ENCODE measurements around the gene GNPDA2.
"Not testable (repeated sequence)": the region's sequence is repeated elsewhere in the genome, so short reads cannot be mapped to it uniquely, and the experiment has no call there.

Gene GNPDA2

DNA sequence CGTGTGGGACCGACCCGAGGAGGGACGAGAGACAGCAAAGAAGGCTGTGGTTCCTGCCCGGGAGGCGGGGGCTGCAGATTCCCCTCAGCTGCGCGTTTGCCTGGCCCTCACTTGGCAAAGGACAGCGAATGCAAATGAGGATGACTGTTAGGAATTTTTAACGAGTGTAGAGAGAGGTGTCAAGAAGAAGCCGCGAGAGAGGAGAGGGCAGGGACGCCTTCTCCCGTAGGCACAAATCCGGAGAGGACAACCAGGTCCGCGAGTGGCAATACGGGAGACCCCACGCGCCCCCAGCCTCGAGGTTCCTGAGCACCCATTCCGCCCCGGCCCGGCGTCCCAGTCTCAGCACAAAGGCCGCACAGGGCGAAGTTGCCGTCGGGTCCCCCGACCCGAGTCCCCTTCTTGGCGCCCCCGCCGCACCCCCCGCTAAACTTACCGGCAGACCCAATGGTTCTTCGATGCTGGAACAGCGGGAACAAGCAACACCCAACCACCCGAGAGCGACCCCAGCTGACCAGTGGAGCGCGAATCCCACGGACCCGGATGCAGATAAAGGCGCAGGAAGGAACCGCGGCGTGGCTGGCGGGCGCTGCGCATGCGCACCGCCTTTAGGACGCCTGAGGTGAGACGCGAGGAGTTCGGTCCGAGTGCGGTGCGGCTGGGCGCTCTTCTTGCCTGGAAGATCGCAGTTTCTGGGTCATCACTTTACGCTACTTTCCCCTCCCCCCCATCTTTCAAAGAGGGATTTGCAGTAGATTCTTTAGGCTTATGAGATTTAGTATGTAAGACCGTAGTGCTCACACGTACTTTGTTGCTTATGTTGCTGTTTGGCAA lies at the start of gene GNPDA2:
GNPDA2 (minus strand) TSS at position 519 of the 834 bp plus-strand sequence. CDS start 4,349 bp downstream, outside the sequence.
- peak; percentile 79 to 81 for DNase-seq

DNA sequence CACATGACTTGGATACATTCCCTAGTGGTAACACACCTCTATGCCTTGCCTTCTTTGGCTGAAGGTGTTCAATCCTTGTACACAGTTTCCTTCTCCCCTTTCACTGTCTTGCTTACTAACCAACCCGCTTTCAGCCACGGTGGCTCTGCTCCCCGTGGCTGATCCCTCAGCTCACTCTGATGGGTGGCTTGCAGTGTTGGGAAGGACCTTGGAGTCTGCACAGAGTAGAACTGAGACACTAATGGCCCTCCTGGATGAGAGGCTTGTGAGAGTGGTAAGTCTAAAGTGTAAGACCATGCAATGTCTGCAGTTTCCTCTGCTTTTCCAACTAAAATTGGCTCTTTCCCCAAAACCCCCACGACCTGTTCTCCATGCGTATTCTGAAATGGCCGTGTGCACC lies 46.0 kb upstream of the GNPDA2 start:
- DNase-seq: no peak

DNA sequence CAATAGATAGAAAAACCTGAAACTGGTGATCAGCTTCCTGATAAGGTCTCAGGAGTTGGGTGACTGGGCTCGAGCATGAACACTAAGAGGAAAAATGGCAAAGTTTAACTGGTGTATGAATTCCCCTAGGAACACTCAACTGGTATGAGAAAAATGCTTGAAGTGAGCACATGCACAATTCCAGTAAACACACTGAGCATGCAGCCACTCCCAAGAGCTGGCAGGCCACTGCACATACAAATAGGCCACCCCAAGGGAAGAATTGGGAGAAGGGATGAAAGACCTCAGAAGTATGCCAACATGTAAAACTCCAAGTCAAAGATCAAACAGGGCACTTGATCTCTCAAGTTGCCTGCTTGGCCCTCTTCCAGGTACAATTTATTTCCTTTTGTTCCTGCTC lies 45.4 kb upstream of the GNPDA2 start:
- no peak for DNase-seq

- no peak for DNase-seq
Observed at GRCh38 chr4:44766453-44766852, 40.1 kb upstream of the GNPDA2 start.

GRCh38 chr4:44765116-44765515 lies 38.8 kb upstream of the GNPDA2 start:
- no peak for DNase-seq

DNA sequence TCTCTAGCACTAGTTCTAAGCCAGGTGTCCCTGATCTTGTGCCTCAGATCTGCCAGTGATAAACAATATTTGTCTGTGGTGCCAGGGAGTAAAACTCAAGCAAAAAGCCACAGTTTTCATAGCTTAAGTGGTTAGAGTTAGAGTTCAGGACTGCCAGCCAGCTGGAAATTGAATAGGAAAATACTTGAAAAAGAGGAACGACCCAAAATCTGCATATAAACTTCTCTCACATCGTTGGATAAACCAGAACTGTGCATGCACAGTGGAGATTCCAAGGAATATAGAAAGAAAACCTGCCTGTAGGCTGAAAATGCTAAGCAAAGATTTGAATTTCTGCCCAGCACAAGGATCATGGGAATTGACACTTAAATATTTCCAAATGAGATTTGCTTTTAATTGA lies 35.0 kb upstream of the GNPDA2 start:
- DNase-seq: no peak

GRCh38 chr4:44760142-44760898 lies 34.0 kb upstream of the GNPDA2 start:
- peak; percentile 72 to 74 for DNase-seq

DNA sequence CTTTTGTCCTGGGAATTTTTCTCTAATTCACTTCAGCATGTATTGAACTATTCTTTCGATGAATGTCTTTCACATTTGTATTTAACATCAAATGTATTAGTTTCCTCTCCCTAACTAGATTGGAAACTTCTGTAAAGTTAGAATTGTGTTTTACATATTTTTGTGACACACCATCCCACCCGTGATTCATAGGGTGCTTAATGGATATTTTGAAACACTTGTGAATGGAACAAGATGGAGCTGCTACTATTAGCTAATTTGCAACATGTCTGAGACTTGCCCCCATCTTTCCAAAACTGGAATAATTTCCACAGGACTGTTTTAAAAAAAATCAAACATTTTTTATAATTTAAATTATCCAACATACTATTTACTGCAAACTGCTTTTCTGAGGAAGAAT lies 30.2 kb upstream of the GNPDA2 start:
- DNase-seq: no peak

DNA sequence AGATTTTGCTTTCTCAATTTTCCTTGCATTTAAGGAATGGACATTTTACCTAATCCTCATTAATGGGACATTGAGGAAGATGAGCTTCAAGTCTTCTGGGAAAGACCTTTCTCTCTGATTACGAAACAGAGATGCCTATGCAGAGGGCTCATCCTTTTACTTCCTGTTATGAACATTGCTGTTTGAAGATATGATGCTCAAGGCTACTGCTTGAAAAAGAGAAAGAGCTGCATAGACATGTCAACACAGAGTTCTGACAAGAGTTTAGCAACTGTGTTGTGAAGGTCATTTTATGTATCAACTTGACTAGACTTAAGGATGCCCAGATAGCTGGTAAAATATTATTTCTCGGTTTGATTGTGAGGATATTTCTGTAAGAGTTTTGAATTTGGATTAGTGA lies 13.8 kb upstream of the GNPDA2 start:
- DNase-seq: no peak

GRCh38 chr4:44738615-44739014 lies 12.3 kb upstream of the GNPDA2 start:
- peak; percentile 42 to 57 for DNase-seq

DNA sequence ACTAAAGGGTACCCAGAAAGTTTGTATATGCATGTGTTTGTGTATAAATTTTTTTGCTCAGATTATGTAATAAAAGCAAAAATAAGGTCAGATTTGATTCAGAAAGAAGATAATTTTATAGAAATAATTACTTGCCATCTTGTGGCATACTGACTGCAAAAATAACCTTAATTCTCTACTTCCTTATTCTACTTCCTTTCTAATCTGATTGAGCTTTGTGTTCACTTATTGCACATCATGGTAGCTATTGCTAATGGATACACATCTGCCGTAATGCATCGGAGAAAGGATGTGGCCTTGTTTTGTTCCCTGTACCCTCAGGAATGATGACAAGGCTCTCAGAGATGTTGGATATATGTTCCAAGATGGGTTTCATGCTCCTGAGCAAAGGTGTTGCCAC lies 10.5 kb upstream of the GNPDA2 start:
- DNase-seq: peak; percentile 24 to 42

DNA sequence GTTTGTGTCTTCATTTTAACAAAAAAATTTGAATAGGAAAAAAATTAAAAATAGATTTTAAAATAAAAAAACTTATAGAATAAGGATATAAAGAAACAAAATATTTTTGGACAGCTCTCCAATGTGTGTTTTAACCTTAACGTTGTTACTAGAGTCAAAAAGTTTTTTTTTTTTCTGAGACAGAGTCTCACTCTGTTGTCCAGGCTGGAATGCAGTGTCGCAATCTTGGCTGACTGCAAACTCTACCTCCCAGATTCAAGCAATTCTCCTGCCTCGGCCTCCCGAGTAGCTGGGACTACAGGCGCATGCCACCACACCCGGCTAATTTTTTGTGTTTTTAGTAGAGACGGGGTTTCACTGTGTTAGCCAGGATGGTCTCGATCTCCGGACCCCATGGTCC lies 2.3 kb upstream of the GNPDA2 start:
- not testable (repeated sequence) for DNase-seq

GRCh38 chr4:44727471-44727870 lies 1.1 kb upstream of the GNPDA2 start:
- DNase-seq: no peak

GRCh38 chr4:44725726-44726037 lies 674 bp downstream of the GNPDA2 start:
- DNase-seq: no peak

DNA sequence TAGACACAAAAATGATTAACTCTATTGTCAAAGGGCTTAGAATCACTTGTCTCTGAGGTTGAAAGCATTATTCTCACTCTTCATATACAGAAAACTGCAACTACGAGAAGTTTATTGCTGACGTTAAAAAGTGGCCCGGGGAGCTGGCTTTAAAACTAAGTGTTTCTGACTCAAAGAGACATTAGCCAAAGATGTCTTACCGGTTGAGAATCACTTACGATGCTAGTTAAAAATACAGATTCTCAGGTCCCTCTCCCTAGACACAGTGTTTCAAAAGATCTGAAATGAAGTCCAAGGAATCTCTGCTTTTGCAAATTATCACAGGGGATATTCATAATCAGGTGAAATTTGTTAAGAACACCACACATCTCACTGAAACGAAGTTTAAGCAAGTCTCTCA lies 1.2 kb downstream of the GNPDA2 start:
- DNase-seq: peak; percentile 18 to 34

DNA sequence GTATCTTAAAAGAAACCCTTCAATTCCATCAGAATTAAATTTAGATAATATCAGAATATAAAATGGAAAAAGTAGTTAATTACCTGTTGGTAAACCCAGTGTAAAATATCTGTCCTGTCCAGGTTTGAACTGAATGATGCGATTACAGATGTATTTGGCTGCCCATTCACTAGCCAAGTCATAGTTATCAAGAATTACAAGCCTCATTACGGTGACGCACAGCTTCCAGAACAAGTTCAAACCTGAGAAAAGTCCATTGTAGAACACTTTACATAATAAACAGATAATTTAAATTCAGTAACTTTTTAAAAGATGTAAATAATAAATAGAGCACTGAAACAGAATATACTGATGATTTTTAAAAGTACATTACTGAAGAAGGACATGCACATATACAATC lies 4.4 kb downstream of the GNPDA2 start:
- no peak for DNase-seq

DNA sequence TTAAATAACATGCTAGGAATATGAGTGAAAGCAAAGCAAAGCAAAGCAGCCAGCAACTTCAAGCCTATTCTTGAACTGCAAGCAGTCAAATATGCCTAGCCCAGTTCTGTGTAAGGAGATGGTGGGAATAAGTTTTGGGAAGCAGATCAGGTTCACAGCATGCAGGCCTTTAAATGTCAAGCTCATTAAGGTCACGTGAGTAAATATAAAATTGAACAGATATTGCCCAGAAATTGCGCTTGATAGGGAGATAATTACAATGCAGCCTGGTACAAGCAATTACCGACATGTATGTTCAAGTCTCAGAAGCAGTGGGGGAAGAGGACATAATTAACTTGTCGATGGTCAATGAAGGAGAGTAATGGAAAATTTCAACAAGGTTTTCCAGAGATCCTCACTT lies 6.0 kb downstream of the GNPDA2 start:
- DNase-seq: no peak

DNA sequence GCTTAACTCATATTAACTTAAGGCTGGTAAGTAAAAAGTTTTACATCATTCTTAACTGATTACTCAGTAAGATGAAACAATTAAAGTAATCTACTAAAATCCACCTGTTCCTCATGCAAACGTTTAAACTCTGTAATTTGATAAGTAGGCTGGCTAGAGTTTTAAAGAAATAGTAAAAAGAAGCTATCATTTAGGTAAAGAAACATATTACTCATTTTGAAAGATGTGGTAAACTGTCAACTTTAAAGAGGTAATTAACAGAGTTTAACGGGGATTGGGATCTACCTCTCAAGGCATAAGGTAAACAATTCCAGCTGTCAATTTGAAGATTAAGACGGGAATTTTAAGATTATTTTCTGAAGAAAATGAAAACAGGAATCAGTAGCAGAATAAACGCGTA lies 9.8 kb downstream of the GNPDA2 start:
- no peak for DNase-seq

DNA sequence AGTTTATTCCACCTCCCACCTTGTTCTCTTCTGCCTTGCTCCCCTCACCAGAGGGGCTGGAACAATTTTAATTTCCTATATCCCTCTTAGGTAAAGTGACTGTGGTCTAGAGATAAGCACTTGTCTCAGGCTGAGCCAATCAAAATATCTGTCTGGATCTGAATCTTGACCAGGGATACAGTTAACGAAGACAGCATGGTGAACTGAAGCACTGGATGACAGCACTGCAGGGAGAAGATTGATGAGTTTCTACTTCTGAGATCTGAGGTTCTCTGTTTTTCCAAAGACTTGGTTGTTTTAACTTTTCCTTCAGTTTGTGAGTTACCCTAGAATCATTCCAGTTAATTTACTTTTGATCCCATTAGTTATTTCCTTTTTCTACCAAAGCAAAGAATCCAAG lies 13.2 kb downstream of the GNPDA2 start:
- DNase-seq: no peak

DNA sequence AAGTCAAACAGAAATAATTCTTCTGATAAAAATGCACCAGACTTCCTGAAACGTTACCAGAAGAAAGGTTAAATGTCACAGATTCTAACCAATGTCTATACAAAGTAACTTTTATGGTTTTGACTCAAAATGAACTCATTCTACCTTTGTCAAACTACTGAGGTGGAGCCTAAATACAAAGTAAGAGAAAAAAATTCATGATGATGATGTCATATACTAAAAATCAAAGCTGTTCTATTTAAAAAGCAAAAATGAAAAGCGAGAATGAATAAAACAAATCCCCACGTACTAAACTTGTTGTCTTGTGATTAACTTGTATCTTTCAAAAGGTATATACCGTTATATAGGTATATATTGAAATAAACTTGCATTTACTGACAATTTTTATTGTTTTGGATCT lies 21.7 kb downstream of the GNPDA2 start:
- no peak for DNase-seq

GRCh38 chr4:44701037-44701436 lies 25.3 kb downstream of the GNPDA2 start:
- peak; percentile 24 to 50 for DNase-seq

GRCh38 chr4:44700427-44700826 lies 25.9 kb downstream of the GNPDA2 start:
- DNase-seq: no peak

DNA sequence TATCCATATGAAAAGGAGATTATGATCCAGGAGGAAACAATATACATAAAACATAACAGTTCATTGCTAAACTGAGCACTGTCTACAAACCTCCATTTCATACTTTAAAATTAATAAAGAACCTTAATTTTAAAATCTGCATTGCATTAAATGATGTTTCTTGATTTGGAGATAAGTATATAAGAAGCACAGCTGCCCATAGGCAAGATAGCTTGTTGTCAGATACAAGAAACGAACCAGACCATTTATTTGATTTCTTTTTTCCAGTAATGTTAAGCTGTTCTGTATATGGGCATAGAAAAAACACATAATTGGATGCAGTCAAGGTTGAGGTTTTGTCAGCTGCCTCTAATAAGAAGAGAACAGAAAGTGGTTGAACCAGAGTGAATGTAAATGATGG lies 41.7 kb downstream of the GNPDA2 start:
- DNase-seq: no peak

DNA sequence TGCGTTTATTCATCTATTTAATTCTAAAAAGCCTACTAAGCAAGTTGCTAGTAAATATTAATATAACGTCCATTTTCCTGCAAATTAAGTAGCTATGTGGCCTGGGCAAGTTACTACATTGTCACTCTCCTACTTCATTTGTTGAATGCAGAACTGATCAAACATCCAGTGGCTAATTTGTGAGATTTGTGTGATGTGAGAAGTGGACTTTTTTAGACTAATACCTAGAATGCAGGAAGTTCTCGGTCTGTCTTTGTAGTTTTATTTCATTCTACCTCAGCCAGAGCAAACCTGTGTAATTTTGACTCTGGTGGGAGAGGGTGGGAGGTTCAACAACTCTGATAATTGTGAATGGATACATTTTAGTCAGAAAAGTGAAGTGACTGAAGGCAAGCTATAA lies 47.3 kb downstream of the GNPDA2 start:
- peak in 1 of 2 experiments; percentile 65 for DNase-seq
